ENCODE results near the gene RP2. TPM values are rescaled to one million over a fixed set of nuclear protein-coding genes. Genes with fewer than 3 reads are reported as not detected.

The RP2 gene
- polyA plus RNA-seq, 2 of the 4 experiments (the other 2 are of a cell fraction) = 14.0 to 14.8 TPM

DNA sequence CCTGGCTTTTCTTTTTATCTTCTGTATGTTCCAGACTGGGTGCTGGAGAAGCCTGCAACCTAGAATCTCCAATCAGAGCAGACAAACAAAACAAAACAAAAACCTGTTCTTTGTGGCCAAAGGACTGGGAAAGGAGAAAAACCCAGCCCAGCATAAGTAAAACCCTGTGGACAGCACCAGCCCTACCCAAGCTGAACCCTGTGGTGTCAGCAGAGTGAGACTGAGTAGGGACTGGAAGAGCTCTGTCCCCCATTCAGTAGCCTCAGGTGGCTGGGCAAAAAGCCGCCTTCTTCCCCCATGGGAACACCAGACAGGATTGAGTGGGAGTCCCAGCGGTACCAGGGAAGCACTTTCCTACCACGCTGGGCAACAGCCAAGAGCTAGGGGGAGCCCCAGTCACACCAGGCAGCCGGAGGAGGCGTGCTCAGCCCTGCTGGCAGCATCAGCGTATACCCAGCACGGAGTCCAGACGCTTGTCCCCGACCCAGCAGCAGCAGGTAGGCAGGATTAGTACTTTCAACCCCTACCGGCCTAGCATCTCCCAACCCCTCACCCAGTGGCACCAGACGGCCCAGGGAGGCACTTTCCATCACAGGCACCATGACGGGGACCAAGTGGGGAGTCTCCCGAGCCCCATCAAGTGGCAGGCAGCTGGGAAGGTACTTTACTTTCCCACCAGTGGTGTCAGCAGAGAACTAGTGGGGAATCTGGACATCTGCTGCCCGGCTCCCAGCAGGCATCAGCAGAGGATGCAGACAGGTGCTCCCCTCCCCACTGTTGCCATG lies 66.8 kb downstream of the RP2 start:
- H3K4me1 ChIP-seq = 0 out of 3 replicates have a peak, but pooled peaks cover 5% of the 10 kb centered on the region
- peak; percentile 80 to 83 for DNase-seq (ENCODE audit: low read depth in 1 of 2, low spot score in 1 of 2)
- ChIA-PET CTCF (interaction anchor here (0.7 to 3.2 kb wide), 51 partner anchors 9 to 352 kb away, joined by 3 to 39 read pairs (median 4); partner anchors contain the start of genes JADE3 and SLC9A7), POLR2A (interaction anchor here (0.8 kb wide), 1 partner anchor 12 kb away, joined by 3 read pairs; no protein-coding TSS in a partner anchor)
- no peak for TF ChIP-seq CBX2 (IDR thresholded peaks at IDR 0.05; ENCODE audit: borderline replicate concordance, low read depth)
- no peak for TF ChIP-seq POLR2A (IDR thresholded peaks at IDR 0.05; ENCODE audit: low read length)
- TF ChIP-seq FOSB (CRISPR knock-in tag; IDR thresholded peaks at IDR 0.05) = no peak
- TF ChIP-seq NPAS2 (CRISPR knock-in tag; IDR thresholded peaks at IDR 0.05; ENCODE audit: borderline replicate concordance) = no peak
- TF ChIP-seq MAFK (IDR thresholded peaks at IDR 0.05; ENCODE audit: partially characterized antibody) = no peak
- no peak for TF ChIP-seq CHD2 (IDR thresholded peaks at IDR 0.05; ENCODE audit: low read length, partially characterized antibody)
- no peak for TF ChIP-seq PHF8 (IDR thresholded peaks at IDR 0.05; ENCODE audit: borderline replicate concordance, low read depth)
- TF ChIP-seq POLR2AphosphoS2 (conservative IDR thresholded peaks at IDR 0.05; ENCODE audit: low read length) = no peak
- TF ChIP-seq TFCP2L1 (CRISPR knock-in tag; IDR thresholded peaks at IDR 0.05) = no peak
- no peak for TF ChIP-seq KDM5A (IDR thresholded peaks at IDR 0.05)
- no peak for TF ChIP-seq HOXB5 (CRISPR knock-in tag; IDR thresholded peaks at IDR 0.05)
- TF ChIP-seq ZSCAN20 (CRISPR knock-in tag; IDR thresholded peaks at IDR 0.05) = no peak
- TF ChIP-seq, protein P1, sequence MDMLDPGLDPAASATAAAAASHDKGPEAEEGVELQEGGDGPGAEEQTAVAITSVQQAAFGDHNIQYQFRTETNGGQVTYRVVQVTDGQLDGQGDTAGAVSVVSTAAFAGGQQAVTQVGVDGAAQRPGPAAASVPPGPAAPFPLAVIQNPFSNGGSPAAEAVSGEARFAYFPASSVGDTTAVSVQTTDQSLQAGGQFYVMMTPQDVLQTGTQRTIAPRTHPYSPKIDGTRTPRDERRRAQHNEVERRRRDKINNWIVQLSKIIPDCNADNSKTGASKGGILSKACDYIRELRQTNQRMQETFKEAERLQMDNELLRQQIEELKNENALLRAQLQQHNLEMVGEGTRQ (IDR thresholded peaks at IDR 0.05) = no peak
- no peak for TF ChIP-seq FOXS1 (CRISPR knock-in tag; IDR thresholded peaks at IDR 0.05)
- no peak for TF ChIP-seq NFE2L2 (conservative IDR thresholded peaks at IDR 0.05; ENCODE audit: low read length)
- TF ChIP-seq, protein P2, sequence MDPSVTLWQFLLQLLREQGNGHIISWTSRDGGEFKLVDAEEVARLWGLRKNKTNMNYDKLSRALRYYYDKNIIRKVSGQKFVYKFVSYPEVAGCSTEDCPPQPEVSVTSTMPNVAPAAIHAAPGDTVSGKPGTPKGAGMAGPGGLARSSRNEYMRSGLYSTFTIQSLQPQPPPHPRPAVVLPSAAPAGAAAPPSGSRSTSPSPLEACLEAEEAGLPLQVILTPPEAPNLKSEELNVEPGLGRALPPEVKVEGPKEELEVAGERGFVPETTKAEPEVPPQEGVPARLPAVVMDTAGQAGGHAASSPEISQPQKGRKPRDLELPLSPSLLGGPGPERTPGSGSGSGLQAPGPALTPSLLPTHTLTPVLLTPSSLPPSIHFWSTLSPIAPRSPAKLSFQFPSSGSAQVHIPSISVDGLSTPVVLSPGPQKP (IDR thresholded peaks at IDR 0.05; ENCODE audit: low read depth, low read length) = no peak
- no peak for TF ChIP-seq ZC3H11A (IDR thresholded peaks at IDR 0.05)
- TF ChIP-seq, protein P3, sequence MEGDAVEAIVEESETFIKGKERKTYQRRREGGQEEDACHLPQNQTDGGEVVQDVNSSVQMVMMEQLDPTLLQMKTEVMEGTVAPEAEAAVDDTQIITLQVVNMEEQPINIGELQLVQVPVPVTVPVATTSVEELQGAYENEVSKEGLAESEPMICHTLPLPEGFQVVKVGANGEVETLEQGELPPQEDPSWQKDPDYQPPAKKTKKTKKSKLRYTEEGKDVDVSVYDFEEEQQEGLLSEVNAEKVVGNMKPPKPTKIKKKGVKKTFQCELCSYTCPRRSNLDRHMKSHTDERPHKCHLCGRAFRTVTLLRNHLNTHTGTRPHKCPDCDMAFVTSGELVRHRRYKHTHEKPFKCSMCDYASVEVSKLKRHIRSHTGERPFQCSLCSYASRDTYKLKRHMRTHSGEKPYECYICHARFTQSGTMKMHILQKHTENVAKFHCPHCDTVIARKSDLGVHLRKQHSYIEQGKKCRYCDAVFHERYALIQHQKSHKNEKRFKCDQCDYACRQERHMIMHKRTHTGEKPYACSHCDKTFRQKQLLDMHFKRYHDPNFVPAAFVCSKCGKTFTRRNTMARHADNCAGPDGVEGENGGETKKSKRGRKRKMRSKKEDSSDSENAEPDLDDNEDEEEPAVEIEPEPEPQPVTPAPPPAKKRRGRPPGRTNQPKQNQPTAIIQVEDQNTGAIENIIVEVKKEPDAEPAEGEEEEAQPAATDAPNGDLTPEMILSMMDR (IDR thresholded peaks at IDR 0.05) = peak; percentile 90
- peak; percentile 81 for TF ChIP-seq SMC3 (IDR thresholded peaks at IDR 0.05)
- TF ChIP-seq EP300 (IDR thresholded peaks at IDR 0.05) = no peak
- TF ChIP-seq EHMT2 (IDR thresholded peaks at IDR 0.05; ENCODE audit: low read depth) = no peak
- no peak for TF ChIP-seq RCOR1 (IDR thresholded peaks at IDR 0.05; ENCODE audit: low read depth, low read length)
- no peak for TF ChIP-seq MAZ (IDR thresholded peaks at IDR 0.05; ENCODE audit: borderline replicate concordance, low read depth, low read length)
- TF ChIP-seq, protein P4, sequence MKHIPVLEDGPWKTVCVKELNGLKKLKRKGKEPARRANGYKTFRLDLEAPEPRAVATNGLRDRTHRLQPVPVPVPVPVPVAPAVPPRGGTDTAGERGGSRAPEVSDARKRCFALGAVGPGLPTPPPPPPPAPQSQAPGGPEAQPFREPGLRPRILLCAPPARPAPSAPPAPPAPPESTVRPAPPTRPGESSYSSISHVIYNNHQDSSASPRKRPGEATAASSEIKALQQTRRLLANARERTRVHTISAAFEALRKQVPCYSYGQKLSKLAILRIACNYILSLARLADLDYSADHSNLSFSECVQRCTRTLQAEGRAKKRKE (CRISPR knock-in tag; IDR thresholded peaks at IDR 0.05; ENCODE audit: low read depth) = no peak
- TF ChIP-seq MYC (IDR thresholded peaks at IDR 0.05; ENCODE audit: borderline replicate concordance, low read length) = no peak
- no peak for TF ChIP-seq FOSL2 (IDR thresholded peaks at IDR 0.05)
- no peak for TF ChIP-seq FOSL2 (CRISPR knock-in tag; IDR thresholded peaks at IDR 0.05)
- TF ChIP-seq, protein P5, sequence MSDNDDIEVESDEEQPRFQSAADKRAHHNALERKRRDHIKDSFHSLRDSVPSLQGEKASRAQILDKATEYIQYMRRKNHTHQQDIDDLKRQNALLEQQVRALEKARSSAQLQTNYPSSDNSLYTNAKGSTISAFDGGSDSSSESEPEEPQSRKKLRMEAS (IDR thresholded peaks at IDR 0.05) = peak; percentile 73
- TF ChIP-seq CBX8 (IDR thresholded peaks at IDR 0.05) = no peak
- peak; percentile 76 to 86 for TF ChIP-seq RAD21 (conservative IDR thresholded peaks at IDR 0.05 in 1 of 2, IDR thresholded peaks at IDR 0.05 in 1 of 2)
- TF ChIP-seq, protein P6, sequence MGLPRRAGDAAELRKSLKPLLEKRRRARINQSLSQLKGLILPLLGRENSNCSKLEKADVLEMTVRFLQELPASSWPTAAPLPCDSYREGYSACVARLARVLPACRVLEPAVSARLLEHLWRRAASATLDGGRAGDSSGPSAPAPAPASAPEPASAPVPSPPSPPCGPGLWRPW (IDR thresholded peaks at IDR 0.05) = no peak
- TF ChIP-seq SREBF2 (IDR thresholded peaks at IDR 0.05) = no peak
- TF ChIP-seq TP53 (CRISPR knock-in tag; IDR thresholded peaks at IDR 0.05) = no peak
- ATAC-seq = peak; percentile 100
- peak overlapping the region; percentile 46 for H3K4me3 ChIP-seq
- peak overlapping the region; percentile 53 to 78; a peak in 3 of 6 replicates for H3K27ac ChIP-seq
- WGBS (ENCODE audit: missing lambda C conversion rate) = 0% methylated on average over 2 of the region's 14 CpGs
- FAIRE-seq = peak; percentile 93
- peak overlapping the region; percentile 65 for H3K4me2 ChIP-seq
- H3K9me3 ChIP-seq = no peaks in the 10 kb centered on the region

Data from A549 (cell line).